ENCODE data around the gene PSMD3.
"Not testable (repeated sequence)": the region's sequence is repeated elsewhere in the genome, so short reads cannot be mapped to it uniquely, and the experiment has no call there.

PSMD3 gene

GRCh38 chr17:39980351-39981206, at the start of gene PSMD3:
Gene PSMD3 (plus strand): TSS chr17:39980807. CDS start chr17:39980971, 164 bp downstream.
- peak; percentile 100 for DNase-seq

- DNase-seq, result no peak
Observed at GRCh38 chr17:39933912-39934311, 46.7 kb upstream of the PSMD3 start.

- DNase-seq, result no peak
Observed at GRCh38 chr17:39934324-39934723, 46.3 kb upstream of the PSMD3 start.

- peak; percentile 32 for DNase-seq
Observed at GRCh38 chr17:39935909-39936308, 44.7 kb upstream of the PSMD3 start.

- no peak for DNase-seq
Observed at GRCh38 chr17:39937447-39937846, 43.2 kb upstream of the PSMD3 start.

GRCh38 chr17:39938140-39938869, 42.3 kb upstream of the PSMD3 start:
- DNase-seq, result no peak

- DNase-seq, result no peak
Observed at GRCh38 chr17:39939106-39939505, 41.5 kb upstream of the PSMD3 start.

- peak; percentile 90 for DNase-seq
Observed at GRCh38 chr17:39939588-39940419, 40.8 kb upstream of the PSMD3 start.

- no peak for DNase-seq
Observed at GRCh38 chr17:39943702-39944392, 36.8 kb upstream of the PSMD3 start.

GRCh38 chr17:39944393-39944711, 36.3 kb upstream of the PSMD3 start:
- no peak for DNase-seq

GRCh38 chr17:39946551-39947330, 33.9 kb upstream of the PSMD3 start:
- DNase-seq, result no peak

GRCh38 chr17:39948489-39948828, 32.1 kb upstream of the PSMD3 start:
- not testable (repeated sequence) for DNase-seq

- DNase-seq, result no peak
Observed at GRCh38 chr17:39949028-39949427, 31.6 kb upstream of the PSMD3 start.

- DNase-seq, result peak; percentile 3
Observed at GRCh38 chr17:39950871-39951348, 29.7 kb upstream of the PSMD3 start.

GRCh38 chr17:39951924-39952679, 28.5 kb upstream of the PSMD3 start:
- no peak for DNase-seq

GRCh38 chr17:39952680-39953470, 27.7 kb upstream of the PSMD3 start:
- peak; percentile 92 for DNase-seq

GRCh38 chr17:39953471-39953888, 27.1 kb upstream of the PSMD3 start:
- no peak for DNase-seq

- no peak for DNase-seq
Observed at GRCh38 chr17:39954876-39955275, 25.7 kb upstream of the PSMD3 start.

- DNase-seq, result no peak
Observed at GRCh38 chr17:39955726-39956225, 24.8 kb upstream of the PSMD3 start.

- peak; percentile 18 for DNase-seq
Observed at GRCh38 chr17:39960524-39961041, 20.0 kb upstream of the PSMD3 start.
